Fibroblast of peridontal ligament (primary cell): ENCODE measurements around the gene CYP46A1.
"Not testable (repeated sequence)": the region's sequence is repeated elsewhere in the genome, so short reads cannot be mapped to it uniquely, and the experiment has no call there.

Experiments used
- DNase-seq: peaks from one replicate; pipeline ENCODE4 v3.0.0-alpha.2; 2010; ENCODE audit errors: extremely low read depth

CYP46A1 gene

DNA sequence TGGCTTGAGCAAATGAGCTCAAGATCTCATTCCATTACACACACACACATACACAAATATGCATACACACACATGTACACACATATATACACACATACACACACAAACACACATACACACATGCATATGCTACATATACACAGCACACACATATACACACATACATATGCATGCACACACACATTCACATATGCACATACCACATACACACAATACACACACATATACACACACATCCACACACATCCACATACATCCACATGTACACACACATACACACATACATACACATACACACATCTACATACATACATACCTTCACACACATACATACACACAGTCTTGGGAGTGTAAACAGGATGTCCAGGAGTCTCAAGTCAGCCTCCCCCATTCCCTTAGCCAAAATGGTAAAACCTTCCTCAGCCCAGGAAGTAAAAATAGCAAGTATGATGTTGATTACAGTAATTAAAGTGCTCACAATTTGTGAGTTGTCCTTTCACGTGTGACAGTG, 26.4 kb upstream of the CYP46A1 start:
- DNase-seq, result no peak

DNA sequence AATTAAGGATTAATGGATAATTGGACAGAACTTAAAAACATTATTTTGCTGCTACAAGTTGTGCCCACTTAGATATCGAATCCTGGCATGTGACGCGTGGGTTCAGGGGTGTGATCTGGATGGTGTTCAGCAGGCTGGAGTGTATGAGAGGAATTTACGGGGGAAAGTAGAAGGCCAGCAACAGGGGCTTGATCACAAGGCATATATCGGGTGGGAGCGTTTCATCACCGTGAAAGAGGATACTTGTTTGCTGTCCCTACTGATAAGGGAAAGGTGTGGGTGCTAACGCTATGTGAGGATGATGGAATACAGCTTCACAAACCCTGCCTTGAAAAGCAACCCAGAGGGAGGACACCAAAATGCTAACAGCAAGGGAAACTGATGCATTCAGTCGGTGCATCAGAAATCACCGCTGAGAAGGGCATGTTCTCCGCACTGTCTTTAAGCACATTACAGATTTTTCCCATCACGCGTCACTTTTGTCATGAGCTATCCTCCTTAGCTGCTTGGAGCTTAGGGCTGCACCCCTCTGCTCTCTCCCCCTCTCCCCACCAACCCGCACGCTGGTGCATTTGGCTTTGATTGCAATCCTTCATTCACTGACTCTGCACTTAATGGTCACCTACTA, 25.8 kb upstream of the CYP46A1 start:
- DNase-seq, result no peak

- no peak for DNase-seq
Observed at GRCh38 chr14:99659333-99659741, 24.8 kb upstream of the CYP46A1 start.

DNA sequence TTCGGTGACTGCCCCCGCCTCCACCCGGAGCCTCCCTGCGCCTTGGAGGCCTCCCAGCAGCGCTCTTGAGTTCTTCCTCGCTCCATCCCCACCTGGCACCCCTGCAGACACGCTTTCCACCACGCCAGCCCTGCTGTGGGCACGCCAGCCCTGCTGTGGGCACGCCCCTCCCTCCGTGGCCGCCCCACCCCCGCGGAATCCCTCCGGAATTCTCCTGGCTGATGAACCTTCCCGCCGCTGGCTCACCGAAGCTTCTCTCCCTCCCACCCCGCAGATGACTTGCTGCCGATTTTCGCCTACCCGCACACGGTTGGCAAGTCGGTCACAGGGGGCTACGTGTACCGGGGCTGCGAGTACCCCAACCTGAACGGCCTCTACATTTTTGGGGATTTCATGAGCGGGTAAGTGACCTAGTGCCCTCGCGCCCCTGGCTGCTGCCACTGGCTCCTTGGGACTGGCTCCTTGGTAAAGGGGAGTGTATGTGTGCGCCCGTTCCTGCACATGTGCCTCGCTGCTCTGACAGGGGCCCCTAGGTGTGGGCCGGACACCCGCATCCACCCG, 24.0 kb upstream of the CYP46A1 start:
- no peak for DNase-seq

DNA sequence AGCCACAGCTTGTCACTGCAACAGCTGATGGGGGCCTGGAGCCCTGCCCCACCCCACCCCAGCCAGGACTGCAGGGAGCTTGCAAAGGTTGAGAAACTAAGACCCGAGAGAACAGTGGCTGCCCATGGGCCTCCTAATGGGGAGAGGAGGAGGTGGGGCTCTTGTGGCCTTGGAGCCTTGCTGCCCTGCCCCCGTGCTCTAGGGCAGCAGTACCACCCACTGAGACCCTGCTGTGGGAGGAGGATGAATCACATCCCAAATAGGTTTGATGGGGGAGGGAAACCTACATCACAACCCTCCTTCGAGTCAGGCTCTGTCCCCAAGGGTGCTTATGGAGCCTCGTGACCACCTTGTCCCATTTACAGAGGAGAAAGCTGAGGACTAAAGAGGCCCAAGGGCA, 23.3 kb upstream of the CYP46A1 start:
- DNase-seq, result no peak

DNA sequence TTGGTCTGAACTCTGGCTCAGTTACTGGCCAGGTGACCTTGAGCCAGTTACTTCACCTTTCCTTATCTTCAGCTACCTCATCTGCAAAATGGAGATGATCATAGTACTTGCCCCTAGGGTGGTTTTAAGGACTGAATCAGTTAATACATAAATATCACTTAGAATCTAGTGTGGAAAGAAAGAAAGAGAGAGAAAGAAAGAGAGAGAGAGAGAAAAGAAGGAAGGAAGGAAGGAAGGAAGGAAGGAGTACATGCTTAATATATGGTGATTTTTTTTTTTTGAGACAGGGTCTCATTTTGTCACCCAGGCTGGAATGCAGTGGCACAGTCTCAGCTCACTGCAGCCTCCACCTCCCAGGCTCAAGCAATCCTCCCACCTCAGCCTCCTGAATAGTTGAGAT, 22.9 kb upstream of the CYP46A1 start:
- DNase-seq, result not testable (repeated sequence)

- DNase-seq, result no peak
Observed at GRCh38 chr14:99662846-99663245, 21.3 kb upstream of the CYP46A1 start.

GRCh38 chr14:99663386-99664057, 20.6 kb upstream of the CYP46A1 start:
- no peak for DNase-seq

DNA sequence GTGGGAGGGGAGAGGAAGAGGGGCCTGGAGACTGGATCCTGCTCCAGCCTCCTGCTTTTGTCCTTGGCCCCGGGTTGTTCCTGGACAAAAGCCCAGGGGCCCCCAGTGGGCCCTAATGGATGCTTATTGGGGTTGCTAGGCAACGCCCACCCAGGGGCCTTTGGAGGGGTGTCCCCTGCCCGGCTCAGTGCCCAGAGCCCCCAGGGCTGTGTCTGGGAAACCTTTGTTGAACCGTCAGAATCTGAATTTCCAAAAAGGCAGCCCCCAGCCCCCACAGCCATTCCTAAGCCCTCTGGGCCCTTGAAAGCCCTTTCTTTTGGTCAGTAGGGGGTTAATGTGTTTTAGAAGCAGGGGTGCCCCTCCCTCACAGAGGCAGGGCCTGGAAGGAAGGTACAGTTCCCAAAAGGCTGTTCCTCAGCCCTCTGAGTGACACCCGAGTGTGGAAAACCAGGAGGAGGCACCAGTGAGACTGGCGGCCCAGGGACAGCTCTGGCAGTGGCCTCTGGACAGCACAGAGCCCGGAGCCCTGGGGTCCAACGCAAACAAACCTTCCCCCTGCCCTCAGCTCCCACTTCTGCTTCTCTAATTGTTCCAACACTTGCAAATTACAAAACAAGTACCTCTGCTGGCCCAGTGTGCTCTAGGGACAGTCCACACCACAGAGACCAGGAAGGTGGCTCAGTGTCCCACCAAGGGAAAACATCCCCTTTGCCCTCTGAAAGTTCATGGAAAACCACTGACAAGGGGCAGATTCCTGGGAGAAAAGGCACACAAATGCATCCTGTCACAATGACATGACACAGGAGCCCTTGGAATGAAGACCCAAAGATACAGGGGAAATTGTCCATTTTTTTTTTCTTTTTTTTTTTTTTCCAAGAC, 19.8 kb upstream of the CYP46A1 start:
- no peak for DNase-seq

- DNase-seq, result no peak
Observed at GRCh38 chr14:99664937-99665273, 19.2 kb upstream of the CYP46A1 start.

GRCh38 chr14:99666533-99666932, 17.6 kb upstream of the CYP46A1 start:
- DNase-seq, result no peak

- DNase-seq, result no peak
Observed at GRCh38 chr14:99667045-99667444, 17.1 kb upstream of the CYP46A1 start.

- DNase-seq, result no peak
Observed at GRCh38 chr14:99667821-99668220, 16.3 kb upstream of the CYP46A1 start.

- DNase-seq, result no peak
Observed at GRCh38 chr14:99668307-99669295, 15.5 kb upstream of the CYP46A1 start.

DNA sequence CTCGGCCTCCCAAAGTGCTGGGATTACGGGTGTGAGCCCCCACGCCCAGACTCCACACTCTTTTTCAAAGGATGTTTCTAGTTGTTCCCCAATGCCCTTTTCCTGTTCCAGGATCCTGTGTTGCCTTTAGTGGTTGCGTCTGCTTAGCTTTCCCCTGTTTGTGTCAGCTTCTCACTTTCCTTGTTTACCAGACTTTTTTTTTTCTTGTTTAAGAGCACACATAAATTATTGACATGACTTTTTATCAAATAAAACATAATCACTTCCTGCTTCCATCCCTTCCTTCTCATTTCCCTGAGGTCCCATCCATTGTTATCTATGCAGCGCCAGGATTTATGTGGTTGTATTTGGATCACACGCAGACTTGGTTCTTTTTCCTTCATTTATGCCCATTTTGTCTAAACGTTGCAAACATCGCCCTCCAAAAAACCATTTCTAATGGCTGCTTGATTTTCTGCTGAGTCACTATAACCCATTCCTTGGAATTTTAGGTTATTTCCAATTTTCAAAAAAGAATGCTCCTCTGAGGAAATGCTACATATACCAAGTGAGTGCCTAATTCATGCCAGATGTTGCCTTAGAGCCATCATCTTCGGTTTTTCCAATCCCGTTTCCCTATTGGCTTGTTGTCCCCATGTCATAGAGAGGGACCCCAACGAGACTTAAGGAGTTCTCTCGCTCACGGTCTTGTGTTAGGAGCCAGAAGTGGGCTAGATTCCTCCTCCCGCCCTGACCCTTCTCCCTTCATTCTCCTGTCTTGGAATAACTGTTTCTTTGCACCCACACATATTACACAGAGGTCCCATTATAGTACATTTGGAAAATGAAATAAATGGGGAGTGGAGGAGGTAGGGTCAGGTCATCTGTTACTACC, 13.5 kb upstream of the CYP46A1 start:
- DNase-seq, result peak; percentile 80

GRCh38 chr14:99671235-99672224, 12.6 kb upstream of the CYP46A1 start:
- DNase-seq, result no peak

DNA sequence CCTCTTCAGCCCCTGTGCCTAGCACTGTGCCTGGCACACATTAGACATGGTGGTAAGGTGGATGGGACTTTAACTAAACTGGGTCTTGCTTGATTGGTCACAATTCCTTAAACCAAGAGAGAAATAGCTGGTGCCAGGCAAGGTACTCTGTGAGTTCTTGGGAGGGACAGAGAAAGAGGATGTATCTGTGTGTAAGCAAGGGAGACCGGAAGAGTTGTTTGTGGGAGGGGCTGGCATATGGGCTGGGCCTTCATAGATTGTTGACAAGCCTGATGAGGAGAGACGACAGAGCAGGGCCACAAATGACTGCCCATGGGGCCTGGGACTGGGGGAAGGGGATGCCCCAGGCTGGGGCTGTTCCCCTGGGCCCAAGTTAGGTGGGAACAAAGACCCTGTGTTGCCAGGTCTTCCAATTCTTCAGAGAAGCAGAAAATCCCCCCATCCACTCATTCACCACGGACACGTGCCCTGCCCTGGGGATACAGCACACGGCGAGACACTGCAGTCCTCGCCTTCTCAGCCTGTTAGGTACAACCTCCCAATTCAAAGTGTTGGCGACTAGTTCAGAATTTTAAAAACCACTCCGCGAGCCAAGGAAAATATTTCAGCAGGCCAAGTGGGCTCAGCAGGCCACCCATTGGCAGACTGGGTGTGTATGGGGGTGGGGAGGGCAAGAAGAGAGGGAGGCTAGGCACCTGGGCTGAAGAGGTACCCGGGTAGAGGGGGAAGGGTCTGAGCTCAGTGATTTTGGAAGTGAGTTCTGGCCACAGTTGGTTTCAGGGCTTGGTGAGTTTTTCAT, 11.4 kb upstream of the CYP46A1 start:
- DNase-seq, result no peak
